Kidney (tissue), 14 donors: ENCODE measurements around the gene ARMH2. TPM values are rescaled to one million over a fixed set of nuclear protein-coding genes. Genes with fewer than 3 reads are reported as not detected.

Experiments
- DNase-seq, 5 donors: peaks; one replicate each; pipeline ENCODE4 v3.0.0-alpha.2; 2013 to 2020
- FAIRE-seq: peaks from 2 replicates; lab custom pipeline; 2012; peaks lifted over from hg19 to GRCh38; lab: Jason Lieb, UNC
- H3K27ac ChIP-seq, 2 donors: one replicate each; pipeline ENCODE4 v1.7.0; 2013; ENCODE audit warnings: low read depth in 2 of 2, low read length in 2 of 2, inconsistent platforms in 1 of 2
- H3K27me3 ChIP-seq: one replicate; pipeline ENCODE4 v1.7.1; 2013; ENCODE audit warnings: low read length, inconsistent platforms; ENCODE audit not compliant: control insufficient read depth, insufficient read depth
- H3K36me3 ChIP-seq, 3 donors: one replicate each; pipeline versions ENCODE4 v1.7.0 to v1.7.1; 2013; ENCODE audit warnings: low read length in 3 of 3, control low read depth in 1 of 3, inconsistent platforms in 1 of 3; ENCODE audit not compliant: insufficient read depth in 3 of 3, control insufficient read depth in 2 of 3
- H3K4me1 ChIP-seq, 3 donors: one replicate each; pipeline versions ENCODE4 v1.7.0 to v1.7.1; 2013; ENCODE audit warnings: low read length in 3 of 3, inconsistent platforms in 1 of 3, low read depth in 1 of 3; ENCODE audit not compliant: control insufficient read depth in 2 of 3, insufficient read depth in 2 of 3
- H3K4me3 ChIP-seq, 3 donors: one replicate each; pipeline versions ENCODE4 v1.7.0 to v1.8.1; 2013; ENCODE audit warnings: low read length in 3 of 3, control low read depth in 1 of 3, inconsistent platforms in 1 of 3
- H3K9ac ChIP-seq, 3 donors: one replicate each; pipeline versions ENCODE4 v1.7.0 to v1.7.1; 2013; ENCODE audit warnings: low read length in 3 of 3, control low read depth in 1 of 3, inconsistent platforms in 1 of 3
- H3K9me3 ChIP-seq, 3 donors: one replicate each; pipeline versions ENCODE4 v1.7.0 to v1.7.1; 2013; ENCODE audit warnings: low read length in 3 of 3, control low read depth in 1 of 3, inconsistent platforms in 1 of 3; ENCODE audit not compliant: control insufficient read depth in 2 of 3, insufficient read depth in 1 of 3
- CTCF ChIP-seq: IDR thresholded peaks from 3 replicates; pipeline ENCODE4 v1.5.1; 2012; ENCODE audit warnings: mild to moderate bottlenecking, moderate library complexity, borderline replicate concordance; ENCODE audit not compliant: insufficient read depth; ENCODE audit errors: extremely low read depth
- intact Hi-C: fragments of 100-400 bp; cut with DNase I; formaldehyde crosslinking; loops from one replicate; pipeline ENCODE4 v1.11.1; 2022
- polyA plus RNA-seq: library from polyadenylated mRNA; stranded (reverse); fragments of 350-450 nt; fragmentation: Illumina TruSeq; extraction: RNeasy Lipid Tissue Mini Kit (QIAGEN cat#74804); gene quantifications from one replicate; pipeline ENCODE4 v1.2.3, GENCODE V29; 2014; ENCODE audit warnings: low read depth, low replicate concordance; ENCODE audit not compliant: insufficient read depth
- total RNA-seq: library from RNA; stranded (reverse); fragmentation: NEBNext Ultra II Directional; extraction: Animal tissue kit (Norgen Biotek cat#: 25700); gene quantifications from one replicate; pipeline ENCODE4 v1.2.1, GENCODE V29; 2021
- donor health status: control.
- donor health status: control.
- donor health status: control.
- donor health status: control.
- donor health status: control.
- donor health status: DM: yes; HTN: yes; CAD: no.
- donor health status: Normal renal cell carcinoma (clear cell type).

ARMH2 gene
- total and polyA plus RNA-seq, 2 donors from 2014 or later = not detected

DNA sequence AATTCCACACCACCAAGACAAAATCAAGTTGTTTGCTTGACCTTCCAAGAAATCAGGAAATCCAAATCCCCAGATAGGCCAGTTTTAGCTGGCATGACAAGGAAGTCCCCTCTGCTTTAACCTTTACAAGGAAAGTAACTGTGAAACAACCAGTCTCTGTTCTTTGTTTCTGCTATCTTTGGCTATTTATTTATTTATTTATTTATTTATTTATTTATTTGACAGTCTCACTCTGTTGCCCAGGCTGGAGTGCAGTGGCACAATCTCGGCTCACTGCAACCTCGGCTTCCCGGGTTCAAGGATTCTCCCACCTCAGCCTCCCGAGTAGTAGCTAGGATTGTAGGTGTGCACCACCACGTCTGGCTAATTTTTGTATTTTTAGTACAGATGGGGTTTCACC lies 38.5 kb downstream of the ARMH2 start:
- no peak for FAIRE-seq

GRCh38 chr6:24759718-24760117 lies 39.0 kb downstream of the ARMH2 start:
- no peaks in the 10 kb centered on the region for H3K27me3 ChIP-seq
- DNase-seq = no peak
- no peaks in the 10 kb centered on the region for H3K9me3 ChIP-seq
- TF ChIP-seq CTCF = no peak
- FAIRE-seq = no peak
- H3K27ac ChIP-seq = no peak overlapping the region
- no peaks in the 10 kb centered on the region for H3K4me1 ChIP-seq
- no peak overlapping the region for H3K9ac ChIP-seq
- no peak overlapping the region for H3K4me3 ChIP-seq
- H3K36me3 ChIP-seq = no peaks in the 10 kb centered on the region
- intact Hi-C loops = loop anchor here (10.0 kb wide), 1 partner anchor 175 kb away; no protein-coding TSS in a partner anchor

More for the DNA sequence above, 38.5 kb downstream of the ARMH2 start:
- Histone ChIP-seq H3K36me3 (no peaks in the 10 kb centered on the region), H3K4me1 (no peaks in the 10 kb centered on the region), H3K27ac (no peak overlapping the region), H3K9me3 (no peaks in the 10 kb centered on the region), H3K9ac (no peak overlapping the region), H3K4me3 (no peak overlapping the region), H3K27me3 (no peaks in the 10 kb centered on the region)
- intact Hi-C loops = loop anchor here (10.0 kb wide), 1 partner anchor 175 kb away; no protein-coding TSS in a partner anchor
- no peak for DNase-seq
- no peak for TF ChIP-seq CTCF

DNA sequence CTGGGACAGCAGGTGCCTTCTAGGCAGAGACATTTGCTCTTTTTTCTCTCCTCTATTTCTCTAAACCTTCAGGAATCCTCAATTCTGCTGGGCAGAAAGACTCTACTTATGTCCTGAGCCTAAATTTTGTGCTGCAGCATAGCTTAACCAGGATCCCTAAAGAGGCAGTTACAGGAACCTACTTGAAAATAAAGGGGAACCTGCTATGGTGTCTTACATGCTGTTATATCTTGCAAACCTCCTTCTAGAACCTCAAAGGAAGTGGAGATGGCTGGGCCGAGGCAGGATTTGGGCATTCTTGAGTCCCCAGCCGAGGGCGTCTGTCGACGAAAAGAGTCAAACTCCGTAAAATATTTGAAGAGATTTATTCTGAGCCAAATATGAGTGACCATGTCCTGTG lies 41.1 kb downstream of the ARMH2 start:
- FAIRE-seq = no peak

More for the DNA sequence above, 41.1 kb downstream of the ARMH2 start:
- Histone ChIP-seq H3K4me1 (no peaks in the 10 kb centered on the region), H3K36me3 (no peaks in the 10 kb centered on the region), H3K27me3 (no peaks in the 10 kb centered on the region), H3K9me3 (peaks cover 0 to 3% (median 0%) of the 10 kb centered on the region in 3 donors), H3K27ac (no peak overlapping the region), H3K9ac (no peak overlapping the region), H3K4me3 (no peak overlapping the region)
- no peak for TF ChIP-seq CTCF
- intact Hi-C loops = no loop called here
- DNase-seq = no peak
